ENCODE data around the gene CCNF. TPM values are rescaled to one million over a fixed set of nuclear protein-coding genes. Genes with fewer than 3 reads are reported as not detected.

Gene CCNF
- total and polyA plus RNA-seq, 10 of the 15 experiments (the other 5 are each of a cell fraction or from before 2014, with no cell fraction given), result 4.0 to 63.2 (median 27.5) TPM

DNA sequence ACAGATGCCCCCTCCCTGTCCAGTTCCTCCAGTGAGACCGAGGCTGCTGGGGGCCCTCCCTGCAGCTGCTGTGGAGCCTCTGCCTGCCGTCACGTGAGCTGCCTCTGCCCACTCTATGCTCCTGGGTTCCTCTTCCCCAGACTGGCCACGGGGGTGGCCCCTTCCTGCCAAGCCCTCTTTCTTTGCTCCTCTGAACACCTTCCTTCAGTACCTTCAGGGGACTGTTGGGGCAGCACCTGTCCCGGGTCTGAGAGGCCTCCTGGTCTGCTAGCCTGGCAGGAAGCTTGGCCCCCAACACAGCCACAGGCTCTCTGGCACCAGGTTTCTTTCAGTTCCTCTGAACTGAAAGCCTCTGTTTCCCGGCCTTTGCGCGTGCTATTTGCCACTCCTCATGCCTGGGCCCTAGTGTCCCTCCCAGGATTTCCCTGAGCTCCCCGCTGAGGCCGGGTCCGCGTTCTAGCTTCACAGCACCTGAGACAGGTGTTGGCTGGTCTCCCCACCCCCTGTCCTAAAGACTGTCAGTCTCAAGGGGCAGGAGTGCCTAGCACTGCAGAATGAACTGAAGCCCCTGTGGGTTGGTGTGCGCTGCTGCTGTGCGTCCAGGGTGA is 77.9 kb downstream of the CCNF start (continued):
- TF ChIP-seq, protein P1, sequence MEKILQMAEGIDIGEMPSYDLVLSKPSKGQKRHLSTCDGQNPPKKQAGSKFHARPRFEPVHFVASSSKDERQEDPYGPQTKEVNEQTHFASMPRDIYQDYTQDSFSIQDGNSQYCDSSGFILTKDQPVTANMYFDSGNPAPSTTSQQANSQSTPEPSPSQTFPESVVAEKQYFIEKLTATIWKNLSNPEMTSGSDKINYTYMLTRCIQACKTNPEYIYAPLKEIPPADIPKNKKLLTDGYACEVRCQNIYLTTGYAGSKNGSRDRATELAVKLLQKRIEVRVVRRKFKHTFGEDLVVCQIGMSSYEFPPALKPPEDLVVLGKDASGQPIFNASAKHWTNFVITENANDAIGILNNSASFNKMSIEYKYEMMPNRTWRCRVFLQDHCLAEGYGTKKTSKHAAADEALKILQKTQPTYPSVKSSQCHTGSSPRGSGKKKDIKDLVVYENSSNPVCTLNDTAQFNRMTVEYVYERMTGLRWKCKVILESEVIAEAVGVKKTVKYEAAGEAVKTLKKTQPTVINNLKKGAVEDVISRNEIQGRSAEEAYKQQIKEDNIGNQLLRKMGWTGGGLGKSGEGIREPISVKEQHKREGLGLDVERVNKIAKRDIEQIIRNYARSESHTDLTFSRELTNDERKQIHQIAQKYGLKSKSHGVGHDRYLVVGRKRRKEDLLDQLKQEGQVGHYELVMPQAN (conservative IDR thresholded peaks at IDR 0.05), result no peak
- 0 out of 2 replicates have a peak, but pooled peaks have one; percentile 26 for TF ChIP-seq TCF3 (IDR thresholded peaks at IDR 0.05; ENCODE audit: borderline replicate concordance, insufficient read depth, low read depth, low read length)
- TF ChIP-seq TARDBP (IDR thresholded peaks at IDR 0.05; ENCODE audit: borderline replicate concordance), result no peak
- TF ChIP-seq PAX5 (IDR thresholded peaks at IDR 0.05; ENCODE audit: borderline replicate concordance, low read depth, low read length), result 0 out of 2 replicates have a peak, but pooled peaks have one; percentile 6
- TF ChIP-seq SIN3A (IDR thresholded peaks at IDR 0.05; ENCODE audit: low read depth, low read length), result no peak
- no peak for TF ChIP-seq SMAD5 (IDR thresholded peaks at IDR 0.05; ENCODE audit: low read depth)
- TF ChIP-seq RAD21 (IDR thresholded peaks at IDR 0.05; ENCODE audit: insufficient read depth, low read depth, low read length), result 0 out of 2 replicates have a peak, but pooled peaks have one; percentile 6
- TF ChIP-seq CBX3 (IDR thresholded peaks at IDR 0.05; ENCODE audit: borderline replicate concordance, low read depth), result no peak
- no peak for TF ChIP-seq ZNF217 (IDR thresholded peaks at IDR 0.05)
- TF ChIP-seq POLR2A (IDR thresholded peaks at IDR 0.05; ENCODE audit: low read depth, low read length), result peak; percentile 34; the same call in 1 of the 2 replicates
- no peak for TF ChIP-seq KAT2A (conservative IDR thresholded peaks at IDR 0.05; ENCODE audit: control insufficient read depth, low read depth, low read length)
- peak; percentile 53 for TF ChIP-seq ATF7 (IDR thresholded peaks at IDR 0.05; ENCODE audit: low read depth)
- TF ChIP-seq, protein P2, sequence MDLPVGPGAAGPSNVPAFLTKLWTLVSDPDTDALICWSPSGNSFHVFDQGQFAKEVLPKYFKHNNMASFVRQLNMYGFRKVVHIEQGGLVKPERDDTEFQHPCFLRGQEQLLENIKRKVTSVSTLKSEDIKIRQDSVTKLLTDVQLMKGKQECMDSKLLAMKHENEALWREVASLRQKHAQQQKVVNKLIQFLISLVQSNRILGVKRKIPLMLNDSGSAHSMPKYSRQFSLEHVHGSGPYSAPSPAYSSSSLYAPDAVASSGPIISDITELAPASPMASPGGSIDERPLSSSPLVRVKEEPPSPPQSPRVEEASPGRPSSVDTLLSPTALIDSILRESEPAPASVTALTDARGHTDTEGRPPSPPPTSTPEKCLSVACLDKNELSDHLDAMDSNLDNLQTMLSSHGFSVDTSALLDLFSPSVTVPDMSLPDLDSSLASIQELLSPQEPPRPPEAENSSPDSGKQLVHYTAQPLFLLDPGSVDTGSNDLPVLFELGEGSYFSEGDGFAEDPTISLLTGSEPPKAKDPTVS (IDR thresholded peaks at IDR 0.05; ENCODE audit: low read depth, low read length), result no peak
- TF ChIP-seq RAD51 (IDR thresholded peaks at IDR 0.05), result peak; percentile 92
- no peak for TF ChIP-seq SP1 (IDR thresholded peaks at IDR 0.05; ENCODE audit: low read depth, low read length)
